ENCODE measurements around the gene P3H3. TPM values are rescaled to one million over a fixed set of nuclear protein-coding genes. Genes with fewer than 3 reads are reported as not detected.

P3H3 gene
- total and polyA plus RNA-seq, 4 donors: 0.42 to 1.9 (median 1.6) TPM

GRCh38 chr12:6846316-6846869, 18.2 kb downstream of the P3H3 start:
- WGBS: 91% methylated on average over 7 of the region's 7 CpGs
- H3K36me3 ChIP-seq (ENCODE audit: control insufficient read depth in 4 of 4, insufficient read depth in 3 of 4, low read depth in 1 of 4, low read length in 3 of 4): no peaks in the 10 kb centered on the region
- no peaks in the 10 kb centered on the region for H3K27me3 ChIP-seq (ENCODE audit: control insufficient read depth in 4 of 4, insufficient read depth in 4 of 4, low read length in 3 of 4)
- no peak overlapping the region for H3K27ac ChIP-seq (ENCODE audit: low read depth in 1 of 2, low read length in 2 of 2)
- no peak overlapping the region for H3K4me3 ChIP-seq (ENCODE audit: low read depth in 1 of 3, low read length in 3 of 3)
- TF ChIP-seq CTCF (IDR thresholded peaks at IDR 0.05; ENCODE audit: low read depth, low read length, missing input control) (no peak), EGR1 (IDR thresholded peaks at IDR 0.05; ENCODE audit: low read depth in 2 of 2) (no peak), HNF4A (conservative IDR thresholded peaks at IDR 0.05) (no peak), RXRA (IDR thresholded peaks at IDR 0.05) (no peak), ATF3 (IDR thresholded peaks at IDR 0.05) (no peak), TAF1 (conservative IDR thresholded peaks at IDR 0.05) (no peak), FOXA1 (IDR thresholded peaks at IDR 0.05) (no peak), RAD21 (IDR thresholded peaks at IDR 0.05) (no peak), GABPA (IDR thresholded peaks at IDR 0.05 in 1 of 2, conservative IDR thresholded peaks at IDR 0.05 in 1 of 2) (no peak), YY1 (IDR thresholded peaks at IDR 0.05) (no peak), SP1 (IDR thresholded peaks at IDR 0.05) (no peak), NR2F2 (IDR thresholded peaks at IDR 0.05) (no peak), FOXA2 (IDR thresholded peaks at IDR 0.05) (no peak), MAX (IDR thresholded peaks at IDR 0.05) (no peak), JUND (IDR thresholded peaks at IDR 0.05) (no peak)
- peaks cover 0 to 7% (median 3%) of the 10 kb centered on the region in 4 donors for H3K4me1 ChIP-seq (ENCODE audit: control insufficient read depth in 4 of 4, insufficient read depth in 4 of 4, low read length in 3 of 4)
- H3K9ac ChIP-seq (ENCODE audit: low read depth in 1 of 2, low read length in 2 of 2): no peak overlapping the region
- H3K9me3 ChIP-seq (ENCODE audit: control insufficient read depth in 4 of 4, low read length in 3 of 4): no peaks in the 10 kb centered on the region
- no peak for DNase-seq (ENCODE audit: low spot score)

- H3K4me1 ChIP-seq (ENCODE audit: control insufficient read depth in 4 of 4, insufficient read depth in 4 of 4, low read length in 3 of 4): peaks cover under 1 to 11% (median 5%) of the 10 kb centered on the region in 4 donors
- H3K9ac ChIP-seq (ENCODE audit: low read depth in 1 of 2, low read length in 2 of 2): no peak overlapping the region
- H3K27ac ChIP-seq (ENCODE audit: low read depth in 1 of 2, low read length in 2 of 2): no peak overlapping the region
- no peak for DNase-seq (ENCODE audit: low spot score)
- TF ChIP-seq CTCF (IDR thresholded peaks at IDR 0.05; ENCODE audit: low read depth, low read length, missing input control): no peak
- TF ChIP-seq FOXA1 (IDR thresholded peaks at IDR 0.05): no peak
- no peak for TF ChIP-seq GABPA (IDR thresholded peaks at IDR 0.05 in 1 of 2, conservative IDR thresholded peaks at IDR 0.05 in 1 of 2)
- no peak for TF ChIP-seq HNF4A (conservative IDR thresholded peaks at IDR 0.05)
- TF ChIP-seq EGR1 (IDR thresholded peaks at IDR 0.05; ENCODE audit: low read depth in 2 of 2): no peak
- no peak for TF ChIP-seq ATF3 (IDR thresholded peaks at IDR 0.05)
- no peak for TF ChIP-seq NR2F2 (IDR thresholded peaks at IDR 0.05)
- TF ChIP-seq MAX (IDR thresholded peaks at IDR 0.05): no peak
- TF ChIP-seq JUND (IDR thresholded peaks at IDR 0.05): no peak
- TF ChIP-seq RAD21 (IDR thresholded peaks at IDR 0.05): no peak
- no peak for TF ChIP-seq HNF4G (IDR thresholded peaks at IDR 0.05)
- TF ChIP-seq FOXA2 (IDR thresholded peaks at IDR 0.05): no peak
- H3K27me3 ChIP-seq (ENCODE audit: control insufficient read depth in 4 of 4, insufficient read depth in 4 of 4, low read length in 3 of 4): no peaks in the 10 kb centered on the region
- no peaks in the 10 kb centered on the region for H3K9me3 ChIP-seq (ENCODE audit: control insufficient read depth in 4 of 4, low read length in 3 of 4)
- no peak overlapping the region for H3K4me3 ChIP-seq (ENCODE audit: low read depth in 1 of 3, low read length in 3 of 3)
- WGBS: 97% methylated on average over 2 of the region's 2 CpGs
- H3K36me3 ChIP-seq (ENCODE audit: control insufficient read depth in 4 of 4, insufficient read depth in 3 of 4, low read depth in 1 of 4, low read length in 3 of 4): no peaks in the 10 kb centered on the region
Observed at GRCh38 chr12:6847676-6848075, 19.5 kb downstream of the P3H3 start.

Data from liver (tissue), 9 donors.